Measurements from ENCODE around the gene BRAF.

The BRAF gene

DNA sequence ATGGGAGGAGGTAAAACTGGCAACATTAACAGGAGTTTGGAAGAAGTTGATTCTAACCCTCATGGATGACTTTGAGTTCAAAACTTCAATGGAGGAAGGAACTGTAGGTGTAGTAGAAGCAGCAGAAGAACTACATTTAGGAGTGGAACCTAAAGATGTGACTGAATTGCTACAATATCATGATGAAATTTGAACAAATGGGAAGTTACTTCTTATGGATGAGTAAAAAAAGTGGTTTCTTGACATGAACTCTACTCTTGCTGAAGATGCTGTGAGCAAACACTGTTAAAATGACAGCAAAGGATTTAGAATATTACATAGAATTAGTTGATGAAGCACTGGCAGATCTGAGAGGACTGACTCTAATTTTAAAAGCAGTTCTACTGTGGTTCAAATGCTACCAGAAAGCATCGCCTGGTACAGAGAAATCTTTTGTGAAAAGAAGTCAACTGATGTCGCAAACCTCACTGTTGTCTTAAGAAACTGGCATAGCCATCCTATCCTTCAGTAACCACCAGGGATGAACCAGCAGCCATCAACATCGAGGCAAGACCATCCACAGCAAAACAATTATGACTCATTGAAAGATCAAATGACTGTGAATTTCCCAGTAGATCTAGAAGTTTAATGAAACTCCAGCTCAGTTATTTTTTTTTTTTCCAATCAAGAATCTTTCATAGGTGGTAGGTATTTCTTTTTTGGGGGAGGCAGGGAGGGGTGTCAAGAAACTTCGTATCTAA lies 20.8 kb downstream of the BRAF start:
- H3K9me3 ChIP-seq = no peaks in the 10 kb centered on the region
- no peaks in the 10 kb centered on the region for H3K36me3 ChIP-seq
- H3K4me3 ChIP-seq (ENCODE audit: low read depth in 1 of 2, low read length in 1 of 2) = peak overlapping the region in 1 of 2 experiments; percentile 14
- TF ChIP-seq, protein P1, sequence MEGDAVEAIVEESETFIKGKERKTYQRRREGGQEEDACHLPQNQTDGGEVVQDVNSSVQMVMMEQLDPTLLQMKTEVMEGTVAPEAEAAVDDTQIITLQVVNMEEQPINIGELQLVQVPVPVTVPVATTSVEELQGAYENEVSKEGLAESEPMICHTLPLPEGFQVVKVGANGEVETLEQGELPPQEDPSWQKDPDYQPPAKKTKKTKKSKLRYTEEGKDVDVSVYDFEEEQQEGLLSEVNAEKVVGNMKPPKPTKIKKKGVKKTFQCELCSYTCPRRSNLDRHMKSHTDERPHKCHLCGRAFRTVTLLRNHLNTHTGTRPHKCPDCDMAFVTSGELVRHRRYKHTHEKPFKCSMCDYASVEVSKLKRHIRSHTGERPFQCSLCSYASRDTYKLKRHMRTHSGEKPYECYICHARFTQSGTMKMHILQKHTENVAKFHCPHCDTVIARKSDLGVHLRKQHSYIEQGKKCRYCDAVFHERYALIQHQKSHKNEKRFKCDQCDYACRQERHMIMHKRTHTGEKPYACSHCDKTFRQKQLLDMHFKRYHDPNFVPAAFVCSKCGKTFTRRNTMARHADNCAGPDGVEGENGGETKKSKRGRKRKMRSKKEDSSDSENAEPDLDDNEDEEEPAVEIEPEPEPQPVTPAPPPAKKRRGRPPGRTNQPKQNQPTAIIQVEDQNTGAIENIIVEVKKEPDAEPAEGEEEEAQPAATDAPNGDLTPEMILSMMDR (IDR thresholded peaks at IDR 0.05) = no peak
- H3K27me3 ChIP-seq = no peaks in the 10 kb centered on the region
- H3K27ac ChIP-seq = peak overlapping the region; percentile 80
- H3K4me1 ChIP-seq (ENCODE audit: control insufficient read depth in 1 of 2, insufficient read depth in 1 of 2, low read depth in 1 of 2, low read length in 1 of 2) = peaks cover 21 to 24% of the 10 kb centered on the region in 2 experiments

DNA sequence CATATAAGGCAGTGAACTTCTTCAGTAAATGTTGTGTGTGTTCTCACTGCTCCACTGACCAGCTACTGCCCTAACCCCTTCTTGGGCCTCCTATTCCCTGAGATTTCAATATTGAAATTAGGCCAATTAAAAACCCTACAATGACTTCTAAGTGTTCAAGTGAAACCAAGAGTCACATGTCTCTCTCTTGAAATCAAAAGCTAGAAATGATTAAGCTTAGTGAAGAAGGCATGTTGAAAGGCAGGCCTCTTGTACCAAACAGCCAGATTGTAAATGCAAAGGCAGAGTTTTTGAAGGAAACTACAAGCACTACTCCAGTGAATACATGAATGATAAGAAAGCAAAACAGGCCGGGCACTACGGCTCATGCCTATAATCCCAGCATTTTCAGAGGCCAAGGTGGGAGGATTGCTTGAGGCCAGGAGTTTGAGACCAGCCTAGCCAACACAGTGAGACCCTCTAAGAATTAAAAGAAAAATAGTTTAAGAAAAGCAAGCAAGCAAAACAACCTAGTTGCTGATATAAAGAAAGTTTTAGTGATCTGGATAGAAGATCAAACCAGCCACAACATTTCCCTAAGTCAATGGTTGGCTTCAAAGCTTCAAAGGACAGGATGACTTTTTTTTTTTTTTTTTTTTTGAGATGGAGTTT lies 22.3 kb downstream of the BRAF start:
- TF ChIP-seq, protein P1 (IDR thresholded peaks at IDR 0.05) = no peak
- Histone ChIP-seq H3K4me1 (ENCODE audit: control insufficient read depth in 1 of 2, insufficient read depth in 1 of 2, low read depth in 1 of 2, low read length in 1 of 2) (peaks cover 21 to 24% of the 10 kb centered on the region in 2 experiments), H3K27ac (no peak overlapping the region), H3K27me3 (no peaks in the 10 kb centered on the region), H3K9me3 (no peaks in the 10 kb centered on the region), H3K36me3 (no peaks in the 10 kb centered on the region), H3K4me3 (ENCODE audit: low read depth in 1 of 2, low read length in 1 of 2) (no peak overlapping the region)

DNA sequence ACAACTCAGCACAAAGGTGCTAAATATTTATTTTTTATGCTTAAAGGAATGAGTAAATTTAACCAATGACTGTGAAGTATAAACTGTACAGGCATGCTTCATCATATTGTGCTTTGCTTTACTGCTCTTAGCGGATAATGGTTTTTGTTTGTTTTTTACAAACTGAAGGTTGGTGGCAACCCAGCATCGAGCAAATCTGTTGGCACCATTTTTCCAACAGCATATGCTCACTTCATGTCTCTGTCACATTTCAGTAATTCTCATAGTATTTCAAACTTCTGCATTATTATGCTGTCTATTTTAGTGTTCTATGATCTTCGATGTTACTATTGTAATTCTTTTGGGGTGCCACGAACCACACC lies 22.8 kb downstream of the BRAF start:
- H3K4me3 ChIP-seq (ENCODE audit: low read depth in 1 of 2, low read length in 1 of 2) = no peak overlapping the region
- H3K27me3 ChIP-seq = no peaks in the 10 kb centered on the region
- H3K9me3 ChIP-seq = no peaks in the 10 kb centered on the region
- peaks cover 21 to 24% of the 10 kb centered on the region in 2 experiments for H3K4me1 ChIP-seq (ENCODE audit: control insufficient read depth in 1 of 2, insufficient read depth in 1 of 2, low read depth in 1 of 2, low read length in 1 of 2)
- no peak overlapping the region for H3K27ac ChIP-seq
- H3K36me3 ChIP-seq = no peaks in the 10 kb centered on the region
- TF ChIP-seq, protein P1 (IDR thresholded peaks at IDR 0.05) = no peak

DNA sequence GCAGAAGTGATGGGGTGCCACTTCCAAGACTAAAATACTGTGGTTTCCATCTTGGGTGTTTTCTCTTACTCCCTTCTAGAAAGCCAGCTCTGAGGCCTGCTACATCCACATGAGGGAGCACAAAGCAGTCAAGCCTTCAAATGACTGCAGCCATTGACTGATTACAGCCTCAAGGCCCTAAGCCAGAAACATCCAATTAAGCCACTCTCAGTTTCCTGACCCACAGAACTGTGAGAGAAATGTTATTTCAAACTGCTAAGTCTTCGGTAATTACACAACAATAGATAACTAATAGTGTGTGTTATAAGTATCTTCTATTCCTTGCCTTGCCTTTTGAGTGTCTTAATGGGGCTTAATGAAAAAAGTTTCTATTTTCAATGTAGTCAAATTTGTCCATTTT lies 24.8 kb downstream of the BRAF start:
- no peak overlapping the region for H3K27ac ChIP-seq
- H3K27me3 ChIP-seq = no peaks in the 10 kb centered on the region

DNA sequence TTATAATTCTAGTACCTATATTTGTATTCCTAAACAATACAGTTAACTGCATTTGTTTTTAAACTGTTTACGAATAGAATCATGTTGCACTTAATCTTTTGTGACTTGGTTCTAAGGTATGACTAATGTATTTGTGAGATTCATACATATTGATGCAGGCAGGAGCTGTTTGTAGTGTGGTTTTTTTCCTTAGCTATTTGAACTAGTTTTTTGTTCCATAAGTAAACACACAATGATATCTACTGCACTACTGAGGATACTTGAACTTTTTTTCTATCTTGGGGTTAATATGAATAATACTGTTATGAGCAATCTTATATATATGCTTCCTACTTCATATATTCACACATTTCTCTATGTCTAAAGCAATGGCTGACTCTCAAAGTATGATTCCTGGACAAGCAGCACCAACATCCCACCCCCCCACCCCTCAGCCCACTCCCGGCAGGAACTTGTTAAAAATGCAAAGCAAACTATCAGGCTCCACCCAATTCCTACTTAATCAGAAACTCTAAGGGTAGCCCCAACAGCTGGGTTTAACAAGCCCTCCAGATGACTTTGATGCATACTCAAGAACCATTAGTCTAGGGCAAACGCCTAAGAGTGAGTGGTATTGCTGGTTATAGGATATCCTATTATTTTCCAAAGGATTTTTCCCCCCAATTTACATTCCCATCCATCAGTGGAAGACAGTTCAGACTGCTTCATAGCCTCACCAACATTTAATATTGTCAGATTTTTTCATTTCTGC lies 25.8 kb downstream of the BRAF start:
- TF ChIP-seq, protein P1 (IDR thresholded peaks at IDR 0.05) = no peak
- Histone ChIP-seq H3K4me1 (ENCODE audit: control insufficient read depth in 1 of 2, insufficient read depth in 1 of 2, low read depth in 1 of 2, low read length in 1 of 2) (peaks cover 9 to 11% of the 10 kb centered on the region in 2 experiments), H3K27ac (peak overlapping the region; percentile 12), H3K36me3 (no peaks in the 10 kb centered on the region), H3K4me3 (ENCODE audit: low read depth in 1 of 2, low read length in 1 of 2) (no peak overlapping the region), H3K9me3 (no peaks in the 10 kb centered on the region), H3K27me3 (no peaks in the 10 kb centered on the region)

More for the DNA sequence above, 24.8 kb downstream of the BRAF start:
- no peaks in the 10 kb centered on the region for H3K9me3 ChIP-seq
- H3K4me3 ChIP-seq (ENCODE audit: low read depth in 1 of 2, low read length in 1 of 2) = no peak overlapping the region
- TF ChIP-seq, protein P1 (IDR thresholded peaks at IDR 0.05) = no peak
- peaks cover 19 to 20% of the 10 kb centered on the region in 2 experiments for H3K4me1 ChIP-seq (ENCODE audit: control insufficient read depth in 1 of 2, insufficient read depth in 1 of 2, low read depth in 1 of 2, low read length in 1 of 2)
- no peaks in the 10 kb centered on the region for H3K36me3 ChIP-seq
